ENCODE data around the gene CARD9. TPM values are rescaled to one million over a fixed set of nuclear protein-coding genes. Genes with fewer than 3 reads are reported as not detected.
A peak's percentile ranks its signal among the peaks of the same experiment; 100 is the strongest.

Gene CARD9
- total and polyA plus RNA-seq, 7 donors: 0.26 to 1.1 (median 0.56) TPM

DNA sequence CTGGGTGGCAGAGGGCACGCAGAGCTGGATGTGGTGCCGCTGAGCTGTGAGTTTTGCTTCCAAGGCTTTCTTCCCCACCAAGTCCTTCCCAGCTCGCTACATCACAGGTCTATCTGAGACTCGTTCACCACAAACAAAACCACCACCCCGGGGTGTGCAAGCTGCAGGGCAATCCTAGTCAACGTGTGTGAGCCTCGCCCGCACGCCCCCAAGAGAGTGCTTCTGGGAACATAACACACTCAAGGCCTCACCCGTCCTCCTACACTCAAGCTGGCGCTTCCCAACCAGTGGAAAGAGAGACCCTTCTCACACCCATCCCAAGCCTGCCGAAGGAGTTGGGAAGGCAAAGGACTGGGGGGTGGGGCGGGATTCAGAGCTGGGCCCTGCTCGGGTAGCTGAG is 15.9 kb upstream of the CARD9 start:
- ATAC-seq (no peak), DNase-seq (no peak)
- Histone ChIP-seq H3K27me3 (ENCODE audit: insufficient read depth in 3 of 3, low read length in 2 of 3) (no peaks in the 10 kb centered on the region), H3K4me3 (no peak overlapping the region), H3K27ac (no peak overlapping the region), H3K9me3 (no peaks in the 10 kb centered on the region), H3K36me3 (ENCODE audit: insufficient read depth in 1 of 2, low read depth in 1 of 2) (peaks cover 5 to 94% of the 10 kb centered on the region in 2 donors), H3K4me1 (no peaks in the 10 kb centered on the region)
- WGBS, 3 donors: 87 to 92% (median 91%) methylated on average over 14 of the region's 14 CpGs
- TF ChIP-seq, protein P1, sequence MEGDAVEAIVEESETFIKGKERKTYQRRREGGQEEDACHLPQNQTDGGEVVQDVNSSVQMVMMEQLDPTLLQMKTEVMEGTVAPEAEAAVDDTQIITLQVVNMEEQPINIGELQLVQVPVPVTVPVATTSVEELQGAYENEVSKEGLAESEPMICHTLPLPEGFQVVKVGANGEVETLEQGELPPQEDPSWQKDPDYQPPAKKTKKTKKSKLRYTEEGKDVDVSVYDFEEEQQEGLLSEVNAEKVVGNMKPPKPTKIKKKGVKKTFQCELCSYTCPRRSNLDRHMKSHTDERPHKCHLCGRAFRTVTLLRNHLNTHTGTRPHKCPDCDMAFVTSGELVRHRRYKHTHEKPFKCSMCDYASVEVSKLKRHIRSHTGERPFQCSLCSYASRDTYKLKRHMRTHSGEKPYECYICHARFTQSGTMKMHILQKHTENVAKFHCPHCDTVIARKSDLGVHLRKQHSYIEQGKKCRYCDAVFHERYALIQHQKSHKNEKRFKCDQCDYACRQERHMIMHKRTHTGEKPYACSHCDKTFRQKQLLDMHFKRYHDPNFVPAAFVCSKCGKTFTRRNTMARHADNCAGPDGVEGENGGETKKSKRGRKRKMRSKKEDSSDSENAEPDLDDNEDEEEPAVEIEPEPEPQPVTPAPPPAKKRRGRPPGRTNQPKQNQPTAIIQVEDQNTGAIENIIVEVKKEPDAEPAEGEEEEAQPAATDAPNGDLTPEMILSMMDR (IDR thresholded peaks at IDR 0.05): no peak
- intact Hi-C loops (cut with DNase I): no loop called here

DNA sequence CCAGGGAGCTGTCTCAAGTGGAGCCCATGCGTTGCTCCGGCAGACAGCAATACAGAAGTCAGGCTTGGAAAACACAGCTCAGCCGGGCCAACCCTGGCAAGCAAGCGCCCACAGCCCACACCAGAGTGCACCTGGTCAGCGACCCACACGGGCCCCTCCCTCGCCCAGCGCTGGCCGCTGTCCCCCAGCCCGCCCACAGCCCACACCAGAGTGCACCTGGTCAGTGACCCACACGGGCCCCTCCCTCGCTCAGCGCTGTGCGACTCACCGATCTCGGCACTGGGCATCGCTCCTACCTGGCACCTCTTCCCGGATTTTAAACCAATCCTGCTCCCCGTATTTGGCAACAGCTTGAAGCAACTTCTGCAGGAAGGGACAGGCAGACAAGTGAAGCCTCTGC is 13.7 kb upstream of the CARD9 start:
- intact Hi-C loops (cut with DNase I): no loop called here
- WGBS, 3 donors: 93 to 96% (median 95%) methylated on average over 13 to 19 of the region's 19 CpGs
- ATAC-seq (no peak), DNase-seq (peak in 1 of 2 donors; percentile 46)
- TF ChIP-seq, protein P1 (IDR thresholded peaks at IDR 0.05): no peak
- no peaks in the 10 kb centered on the region for H3K9me3 ChIP-seq
- H3K27me3 ChIP-seq (ENCODE audit: insufficient read depth in 3 of 3, low read length in 2 of 3): no peaks in the 10 kb centered on the region
- no peak overlapping the region for H3K4me3 ChIP-seq
- H3K4me1 ChIP-seq: no peaks in the 10 kb centered on the region
- no peak overlapping the region for H3K27ac ChIP-seq
- H3K36me3 ChIP-seq (ENCODE audit: insufficient read depth in 1 of 2, low read depth in 1 of 2): peaks cover 11 to 91% of the 10 kb centered on the region in 2 donors

DNA sequence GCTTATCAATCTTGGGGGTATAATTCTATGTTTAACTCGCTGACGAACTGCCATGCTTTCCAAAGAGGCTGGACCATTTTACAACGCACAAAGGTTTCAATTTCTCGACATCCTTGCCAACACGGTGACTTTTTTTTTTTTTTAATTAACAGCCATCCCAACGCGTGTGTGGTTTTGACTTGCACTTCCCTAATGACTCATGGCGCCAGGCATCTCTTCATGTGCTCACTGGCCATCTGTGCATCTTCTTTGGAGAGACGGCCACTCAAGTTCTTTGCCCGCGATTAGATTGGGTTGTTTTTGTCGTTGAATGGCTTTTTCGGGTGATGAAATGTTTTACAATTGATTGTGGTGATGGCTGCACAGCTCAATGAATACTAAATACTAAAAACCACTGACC is 12.5 kb upstream of the CARD9 start:
- Histone ChIP-seq H3K4me1 (no peaks in the 10 kb centered on the region), H3K36me3 (ENCODE audit: insufficient read depth in 1 of 2, low read depth in 1 of 2) (peaks cover 11 to 91% of the 10 kb centered on the region in 2 donors), H3K4me3 (no peak overlapping the region), H3K27ac (no peak overlapping the region), H3K27me3 (ENCODE audit: insufficient read depth in 3 of 3, low read length in 2 of 3) (no peaks in the 10 kb centered on the region), H3K9me3 (no peaks in the 10 kb centered on the region)
- TF ChIP-seq, protein P1 (IDR thresholded peaks at IDR 0.05): no peak
- intact Hi-C loops (cut with DNase I): no loop called here
- DNase-seq: no peak
- ATAC-seq: no peak
- 89 to 94% (median 90%) methylated on average over 13 of the region's 13 CpGs for WGBS, 3 donors

DNA sequence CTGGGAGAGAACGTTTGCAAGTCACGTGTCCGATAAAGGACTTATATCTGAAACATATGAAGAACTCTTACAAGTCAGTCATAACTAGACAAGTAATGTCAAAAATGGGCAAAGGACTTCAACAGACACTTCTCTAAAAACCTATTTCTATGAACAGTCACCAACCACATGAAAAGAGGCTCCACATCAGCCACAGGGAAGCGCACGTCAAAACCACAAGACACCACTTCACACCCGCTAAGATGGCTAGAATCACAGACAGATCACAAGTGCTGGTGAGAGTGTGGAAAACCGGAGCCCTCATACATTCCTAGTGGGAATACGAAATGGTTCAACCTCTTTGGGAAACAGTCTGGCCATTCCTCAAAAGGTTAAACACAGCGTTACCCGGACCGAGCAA is 11.5 kb upstream of the CARD9 start:
- intact Hi-C loops (cut with DNase I): no loop called here
- TF ChIP-seq, protein P1 (IDR thresholded peaks at IDR 0.05): no peak
- no peak for DNase-seq
- H3K4me3 ChIP-seq: no peak overlapping the region
- no peak overlapping the region for H3K27ac ChIP-seq
- peaks cover 10 to 95% of the 10 kb centered on the region in 2 donors for H3K36me3 ChIP-seq (ENCODE audit: insufficient read depth in 1 of 2, low read depth in 1 of 2)
- WGBS, 3 donors: 86 to 92% (median 91%) methylated on average over 11 of the region's 11 CpGs
- no peaks in the 10 kb centered on the region for H3K4me1 ChIP-seq
- ATAC-seq: no peak
- no peaks in the 10 kb centered on the region for H3K27me3 ChIP-seq (ENCODE audit: insufficient read depth in 3 of 3, low read length in 2 of 3)
- H3K9me3 ChIP-seq: no peaks in the 10 kb centered on the region

DNA sequence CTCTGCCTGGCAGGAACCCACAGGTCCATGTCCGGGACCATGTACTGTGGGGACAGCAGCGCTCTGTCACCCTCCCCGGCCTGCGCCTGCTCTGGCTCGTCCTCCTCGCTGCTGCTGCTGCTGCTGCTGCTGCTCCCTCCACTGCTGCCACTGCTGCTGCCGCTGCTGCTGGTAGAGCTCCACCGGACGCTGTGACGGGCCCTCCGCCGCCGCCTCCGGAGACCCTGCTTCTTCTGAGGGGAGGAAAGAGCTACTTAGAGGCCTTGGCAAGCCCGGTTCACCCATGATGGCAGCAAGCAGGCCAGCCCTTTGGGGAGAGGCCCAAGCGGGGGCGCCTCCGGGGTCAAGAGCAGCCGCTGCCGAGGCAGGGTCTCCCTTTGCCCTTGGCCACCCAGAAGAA is 10.0 kb upstream of the CARD9 start:
- no peak overlapping the region for H3K4me3 ChIP-seq
- no peak for ATAC-seq
- peaks cover 8 to 95% of the 10 kb centered on the region in 2 donors for H3K36me3 ChIP-seq (ENCODE audit: insufficient read depth in 1 of 2, low read depth in 1 of 2)
- 94 to 96% (median 95%) methylated on average over 19 to 20 of the region's 20 CpGs for WGBS, 3 donors
- intact Hi-C loops (cut with DNase I): no loop called here
- H3K27me3 ChIP-seq (ENCODE audit: insufficient read depth in 3 of 3, low read length in 2 of 3): no peaks in the 10 kb centered on the region
- H3K9me3 ChIP-seq: no peaks in the 10 kb centered on the region
- H3K27ac ChIP-seq: no peak overlapping the region
- DNase-seq: no peak
- TF ChIP-seq, protein P1 (IDR thresholded peaks at IDR 0.05): no peak
- no peaks in the 10 kb centered on the region for H3K4me1 ChIP-seq

Measured in psoas muscle (tissue), 8 donors.